A673 (cell line): ENCODE data around the gene FOLR2.

Experiments used
- CTCF ChIP-seq: fragments of 300-800, 200-600 bp; sonication (generic); conservative IDR thresholded peaks from 2 replicates; pipeline ENCODE4 v1.5.1; 2017; ENCODE audit warnings: low read depth, mild to moderate bottlenecking, antibody characterized with exemption, low read length, moderate library complexity, mixed read lengths
- EZH2 ChIP-seq: fragments of 200-600 bp; sonication (generic); IDR thresholded peaks from 2 replicates; pipeline ENCODE4 v1.6.1; 2017; ENCODE audit warnings: borderline replicate concordance, low read depth, mild to moderate bottlenecking, mixed read lengths, antibody characterized with exemption, low read length; ENCODE audit not compliant: poor library complexity, severe bottlenecking

- TF ChIP-seq CTCF, result no peak
- TF ChIP-seq EZH2, result no peak
These were observed 44.0 kb downstream of the FOLR2 start for GRCh38 chr11:72260574-72260973.
